Forelimb muscle (tissue), 1 donor: ENCODE data around the gene PLXNA4. TPM values are rescaled to one million over a fixed set of nuclear protein-coding genes. Genes with fewer than 3 reads are reported as not detected.
A peak's percentile ranks its signal among the peaks of the same experiment; 100 is the strongest.

Experiments
- DNase-seq: peaks from one replicate; pipeline ENCODE4 v3.0.0-alpha.2; 2013; ENCODE audit warnings: low read depth
- polyA plus RNA-seq: library from polyadenylated mRNA; unstranded; fragments of 120-200 nt; gene quantifications from one replicate; pipeline ENCODE4 v1.2.1, GENCODE V29; 2013; ENCODE audit not compliant: insufficient read length

Gene PLXNA4
- polyA plus RNA-seq, 1 donor = 4.9 TPM

GRCh38 chr7:132317701-132318351 is 258.4 kb downstream of the PLXNA4 start:
- no peak for DNase-seq

- DNase-seq = no peak
Observed at GRCh38 chr7:132312531-132313055, 263.7 kb downstream of the PLXNA4 start.

GRCh38 chr7:132311733-132312132 is 264.5 kb downstream of the PLXNA4 start:
- DNase-seq = no peak

- no peak for DNase-seq
Observed at GRCh38 chr7:132309102-132309805, 267.0 kb downstream of the PLXNA4 start.

GRCh38 chr7:132307465-132307864 is 268.8 kb downstream of the PLXNA4 start:
- no peak for DNase-seq

- DNase-seq = no peak
Observed at GRCh38 chr7:132300599-132301277, 275.5 kb downstream of the PLXNA4 start.

GRCh38 chr7:132298790-132299189 is 277.5 kb downstream of the PLXNA4 start:
- no peak for DNase-seq

GRCh38 chr7:132296820-132297219 is 279.4 kb downstream of the PLXNA4 start:
- no peak for DNase-seq

- DNase-seq = no peak
Observed at GRCh38 chr7:132295175-132295574, 281.1 kb downstream of the PLXNA4 start.

GRCh38 chr7:132292803-132293202 is 283.5 kb downstream of the PLXNA4 start:
- DNase-seq = no peak

- no peak for DNase-seq
Observed at GRCh38 chr7:132291481-132291880, 284.8 kb downstream of the PLXNA4 start.

- no peak for DNase-seq
Observed at GRCh38 chr7:132290021-132290420, 286.2 kb downstream of the PLXNA4 start.

GRCh38 chr7:132286836-132287235 is 289.4 kb downstream of the PLXNA4 start:
- no peak for DNase-seq

GRCh38 chr7:132280335-132280734 is 295.9 kb downstream of the PLXNA4 start:
- DNase-seq = no peak

GRCh38 chr7:132279718-132280117 is 296.6 kb downstream of the PLXNA4 start:
- DNase-seq = no peak

- DNase-seq = no peak
Observed at GRCh38 chr7:132276976-132277725, 299.1 kb downstream of the PLXNA4 start.

GRCh38 chr7:132276234-132276630 is 300.0 kb downstream of the PLXNA4 start:
- no peak for DNase-seq

- DNase-seq = no peak
Observed at GRCh38 chr7:132275416-132276233, 300.6 kb downstream of the PLXNA4 start.

GRCh38 chr7:132272763-132273371 is 303.4 kb downstream of the PLXNA4 start:
- no peak for DNase-seq

- DNase-seq = peak; percentile 6
Observed at GRCh38 chr7:132270517-132270916, 305.8 kb downstream of the PLXNA4 start.

GRCh38 chr7:132269718-132270117 is 306.6 kb downstream of the PLXNA4 start:
- DNase-seq = no peak
